ENCODE results near the gene ZWILCH. TPM values are rescaled to one million over a fixed set of nuclear protein-coding genes. Genes with fewer than 3 reads are reported as not detected.

ZWILCH gene
- total and polyA plus RNA-seq, 5 donors from 2014 or later = 10.3 to 15.7 (median 11.6) TPM

DNA sequence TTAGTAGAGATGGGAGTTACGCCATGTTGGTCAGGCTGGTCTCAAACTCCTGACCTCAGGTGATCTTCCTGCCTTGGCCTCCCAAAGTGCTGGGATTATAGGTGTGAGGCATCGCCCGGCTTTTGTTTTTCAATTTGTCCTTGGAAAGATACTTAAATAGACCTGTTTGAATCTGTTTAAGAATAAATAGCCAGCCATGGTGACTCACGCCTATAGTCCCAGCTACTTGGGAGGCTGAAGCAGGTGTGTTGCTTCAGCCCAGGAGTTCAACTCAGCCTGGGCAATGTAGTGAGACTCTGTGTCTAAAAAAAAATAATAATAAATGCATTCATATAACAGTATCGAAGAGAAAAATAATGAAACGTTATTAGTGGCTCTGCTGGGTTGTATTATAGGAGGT is 24.9 kb upstream of the ZWILCH start:
- no peak for DNase-seq
- Histone ChIP-seq H3K4me3 (ENCODE audit: low read depth, low read length) (no peak overlapping the region), H3K4me1 (ENCODE audit: control insufficient read depth, insufficient read depth, low read length, poor library complexity, severe bottlenecking) (no peaks in the 10 kb centered on the region), H3K9me3 (ENCODE audit: control insufficient read depth in 2 of 2, low read length in 2 of 2) (no peaks in the 10 kb centered on the region), H3K27ac (ENCODE audit: insufficient read depth, low read length, poor library complexity, severe bottlenecking) (no peak overlapping the region), H3K27me3 (ENCODE audit: control insufficient read depth, insufficient read depth, low read length) (no peaks in the 10 kb centered on the region), H3K36me3 (ENCODE audit: control insufficient read depth, insufficient read depth, low read length) (peaks cover 31% of the 10 kb centered on the region)
- H3K27ac Mint-ChIP-seq = peak overlapping the region; percentile 12 to 63 (median 25)
- H3K36me3 Mint-ChIP-seq = peaks cover 42% of the 10 kb centered on the region
- no peaks in the 10 kb centered on the region for H3K27me3 Mint-ChIP-seq
- no peak for ATAC-seq (ENCODE audit: low read depth in 2 of 2)
- no peaks in the 10 kb centered on the region for H3K9me3 Mint-ChIP-seq
- H3K4me3 Mint-ChIP-seq = no peak overlapping the region
- H3K4me1 Mint-ChIP-seq = peaks cover 4 to 24% (median 14%) of the 10 kb centered on the region in 4 donors

GRCh38 chr15:66481107-66481856 is 23.8 kb upstream of the ZWILCH start:
- H3K9me3 Mint-ChIP-seq = no peaks in the 10 kb centered on the region
- no peaks in the 10 kb centered on the region for H3K27me3 ChIP-seq (ENCODE audit: control insufficient read depth, insufficient read depth, low read length)
- H3K27ac Mint-ChIP-seq = peak overlapping the region in 2 of 3 donors; percentile 33 to 62
- peaks cover 2 to 17% (median 10%) of the 10 kb centered on the region in 4 donors for H3K4me1 Mint-ChIP-seq
- no peaks in the 10 kb centered on the region for H3K9me3 ChIP-seq (ENCODE audit: control insufficient read depth in 2 of 2, low read length in 2 of 2)
- peaks cover 37% of the 10 kb centered on the region for H3K36me3 ChIP-seq (ENCODE audit: control insufficient read depth, insufficient read depth, low read length)
- no peak overlapping the region for H3K27ac ChIP-seq (ENCODE audit: insufficient read depth, low read length, poor library complexity, severe bottlenecking)
- H3K4me3 Mint-ChIP-seq = no peak overlapping the region
- ATAC-seq (ENCODE audit: low read depth in 2 of 2) (no peak), DNase-seq (no peak)
- H3K36me3 Mint-ChIP-seq = peaks cover 38% of the 10 kb centered on the region
- no peaks in the 10 kb centered on the region for H3K27me3 Mint-ChIP-seq
- no peaks in the 10 kb centered on the region for H3K4me1 ChIP-seq (ENCODE audit: control insufficient read depth, insufficient read depth, low read length, poor library complexity, severe bottlenecking)
- no peak overlapping the region for H3K4me3 ChIP-seq (ENCODE audit: low read depth, low read length)

GRCh38 chr15:66482539-66482938 is 22.6 kb upstream of the ZWILCH start:
- H3K27me3 Mint-ChIP-seq = no peaks in the 10 kb centered on the region

GRCh38 chr15:66483131-66483566 is 22.0 kb upstream of the ZWILCH start:
- H3K36me3 Mint-ChIP-seq = peaks cover 45% of the 10 kb centered on the region

More at GRCh38 chr15:66482539-66482938, 22.6 kb upstream of the ZWILCH start:
- ATAC-seq (ENCODE audit: low read depth in 2 of 2) (no peak), DNase-seq (no peak)
- Mint-ChIP-seq H3K4me3 (no peak overlapping the region), H3K27ac (peak overlapping the region in 2 of 3 donors; percentile 33 to 79), H3K36me3 (peaks cover 39% of the 10 kb centered on the region), H3K9me3 (no peaks in the 10 kb centered on the region), H3K4me1 (peaks cover 0 to 14% (median 6%) of the 10 kb centered on the region in 4 donors)
- H3K36me3 ChIP-seq (ENCODE audit: control insufficient read depth, insufficient read depth, low read length) = peaks cover 48% of the 10 kb centered on the region
- no peak overlapping the region for H3K27ac ChIP-seq (ENCODE audit: insufficient read depth, low read length, poor library complexity, severe bottlenecking)
- no peak overlapping the region for H3K4me3 ChIP-seq (ENCODE audit: low read depth, low read length)
- no peaks in the 10 kb centered on the region for H3K9me3 ChIP-seq (ENCODE audit: control insufficient read depth in 2 of 2, low read length in 2 of 2)
- no peaks in the 10 kb centered on the region for H3K4me1 ChIP-seq (ENCODE audit: control insufficient read depth, insufficient read depth, low read length, poor library complexity, severe bottlenecking)
- H3K27me3 ChIP-seq (ENCODE audit: control insufficient read depth, insufficient read depth, low read length) = no peaks in the 10 kb centered on the region

DNA sequence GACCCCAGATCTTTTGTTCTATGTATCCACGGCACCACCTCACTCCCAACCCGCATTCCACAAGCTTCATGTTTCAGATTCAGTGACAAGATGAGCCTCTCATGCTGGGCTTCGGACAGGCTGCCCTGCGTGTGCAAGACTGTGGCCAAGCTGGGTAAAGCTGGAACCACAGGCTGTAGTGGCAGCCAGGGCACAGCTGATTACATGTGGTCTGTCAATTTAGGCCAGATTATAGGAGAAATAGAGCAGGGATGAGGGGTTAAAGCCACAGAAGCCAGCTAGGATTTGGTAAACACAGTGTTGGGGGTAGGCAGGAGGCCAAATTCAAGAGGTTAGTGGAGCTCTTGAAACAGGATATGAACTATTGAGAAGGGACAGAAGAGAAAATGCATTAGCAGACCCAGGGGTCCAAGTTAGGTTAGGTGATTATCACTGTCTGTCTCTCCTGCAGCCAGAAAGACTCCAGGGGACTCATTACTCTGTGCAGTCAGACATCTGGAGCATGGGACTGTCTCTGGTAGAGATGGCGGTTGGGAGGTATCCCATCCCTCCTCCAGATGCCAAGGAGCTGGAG is 20.5 kb upstream of the ZWILCH start:
- ATAC-seq (ENCODE audit: low read depth in 2 of 2) (no peak), DNase-seq (no peak)
- Histone ChIP-seq H3K27me3 (ENCODE audit: control insufficient read depth, insufficient read depth, low read length) (no peaks in the 10 kb centered on the region), H3K4me3 (ENCODE audit: low read depth, low read length) (no peak overlapping the region), H3K36me3 (ENCODE audit: control insufficient read depth, insufficient read depth, low read length) (peaks cover 68% of the 10 kb centered on the region), H3K9me3 (ENCODE audit: control insufficient read depth in 2 of 2, low read length in 2 of 2) (no peaks in the 10 kb centered on the region), H3K27ac (ENCODE audit: insufficient read depth, low read length, poor library complexity, severe bottlenecking) (no peak overlapping the region), H3K4me1 (ENCODE audit: control insufficient read depth, insufficient read depth, low read length, poor library complexity, severe bottlenecking) (no peaks in the 10 kb centered on the region)
- Mint-ChIP-seq H3K27ac (peak overlapping the region in 2 of 3 donors; percentile 42 to 74), H3K9me3 (no peaks in the 10 kb centered on the region), H3K4me1 (peaks cover 0 to 8% (median 6%) of the 10 kb centered on the region in 4 donors), H3K27me3 (no peaks in the 10 kb centered on the region), H3K4me3 (no peak overlapping the region), H3K36me3 (peaks cover 43% of the 10 kb centered on the region)

More at GRCh38 chr15:66483131-66483566, 22.0 kb upstream of the ZWILCH start:
- Mint-ChIP-seq H3K27me3 (no peaks in the 10 kb centered on the region), H3K4me3 (no peak overlapping the region), H3K4me1 (peaks cover 0 to 14% (median 6%) of the 10 kb centered on the region in 4 donors), H3K27ac (peak overlapping the region in 1 of 3 donors; percentile 79), H3K9me3 (no peaks in the 10 kb centered on the region)
- H3K36me3 ChIP-seq (ENCODE audit: control insufficient read depth, insufficient read depth, low read length) = peaks cover 54% of the 10 kb centered on the region
- DNase-seq (no peak), ATAC-seq (ENCODE audit: low read depth in 2 of 2) (no peak)
- no peak overlapping the region for H3K27ac ChIP-seq (ENCODE audit: insufficient read depth, low read length, poor library complexity, severe bottlenecking)
- no peaks in the 10 kb centered on the region for H3K27me3 ChIP-seq (ENCODE audit: control insufficient read depth, insufficient read depth, low read length)
- H3K9me3 ChIP-seq (ENCODE audit: control insufficient read depth in 2 of 2, low read length in 2 of 2) = no peaks in the 10 kb centered on the region
- H3K4me3 ChIP-seq (ENCODE audit: low read depth, low read length) = no peak overlapping the region
- no peaks in the 10 kb centered on the region for H3K4me1 ChIP-seq (ENCODE audit: control insufficient read depth, insufficient read depth, low read length, poor library complexity, severe bottlenecking)

- peaks cover 43% of the 10 kb centered on the region for H3K36me3 Mint-ChIP-seq
- Histone ChIP-seq H3K27me3 (ENCODE audit: control insufficient read depth, insufficient read depth, low read length) (no peaks in the 10 kb centered on the region), H3K36me3 (ENCODE audit: control insufficient read depth, insufficient read depth, low read length) (peaks cover 77% of the 10 kb centered on the region), H3K4me3 (ENCODE audit: low read depth, low read length) (no peak overlapping the region), H3K27ac (ENCODE audit: insufficient read depth, low read length, poor library complexity, severe bottlenecking) (no peak overlapping the region), H3K9me3 (ENCODE audit: control insufficient read depth in 2 of 2, low read length in 2 of 2) (no peaks in the 10 kb centered on the region), H3K4me1 (ENCODE audit: control insufficient read depth, insufficient read depth, low read length, poor library complexity, severe bottlenecking) (no peaks in the 10 kb centered on the region)
- H3K27me3 Mint-ChIP-seq = no peaks in the 10 kb centered on the region
- H3K27ac Mint-ChIP-seq = peak overlapping the region in 1 of 3 donors; percentile 26
- no peak overlapping the region for H3K4me3 Mint-ChIP-seq
- ATAC-seq (ENCODE audit: low read depth in 2 of 2) (no peak), DNase-seq (no peak)
- H3K9me3 Mint-ChIP-seq = no peaks in the 10 kb centered on the region
- H3K4me1 Mint-ChIP-seq = peaks cover 0 to 11% (median 6%) of the 10 kb centered on the region in 4 donors
Observed at GRCh38 chr15:66486887-66487286, 18.2 kb upstream of the ZWILCH start.

DNA sequence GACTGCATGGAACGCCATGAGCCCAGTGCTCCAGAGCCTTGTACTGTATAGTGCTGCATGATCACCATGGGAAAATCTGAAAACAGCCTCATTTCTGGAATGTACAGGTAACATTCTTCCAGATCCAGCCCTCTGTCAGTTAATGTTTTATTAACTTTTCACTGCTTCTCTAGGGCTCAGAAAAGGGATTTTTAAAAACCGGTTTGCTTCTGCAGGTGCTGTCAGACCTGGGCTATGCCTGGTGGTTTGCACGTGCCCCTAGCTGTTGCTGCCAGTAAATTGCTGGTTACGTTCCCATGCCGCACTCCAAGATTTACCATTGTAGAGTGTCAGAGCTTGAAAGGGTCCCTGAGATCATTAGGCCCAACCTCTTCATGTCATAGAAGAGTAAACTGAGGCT is 16.6 kb upstream of the ZWILCH start:
- Mint-ChIP-seq H3K27me3 (no peaks in the 10 kb centered on the region), H3K9me3 (no peaks in the 10 kb centered on the region), H3K4me3 (no peak overlapping the region), H3K36me3 (peaks cover 37% of the 10 kb centered on the region), H3K4me1 (peaks cover 0 to 11% (median 4%) of the 10 kb centered on the region in 4 donors), H3K27ac (peak overlapping the region in 2 of 3 donors; percentile 38 to 58)
- Histone ChIP-seq H3K27me3 (ENCODE audit: control insufficient read depth, insufficient read depth, low read length) (no peaks in the 10 kb centered on the region), H3K4me3 (ENCODE audit: low read depth, low read length) (no peak overlapping the region), H3K27ac (ENCODE audit: insufficient read depth, low read length, poor library complexity, severe bottlenecking) (no peak overlapping the region), H3K36me3 (ENCODE audit: control insufficient read depth, insufficient read depth, low read length) (peaks cover 83% of the 10 kb centered on the region), H3K9me3 (ENCODE audit: control insufficient read depth in 2 of 2, low read length in 2 of 2) (no peaks in the 10 kb centered on the region), H3K4me1 (ENCODE audit: control insufficient read depth, insufficient read depth, low read length, poor library complexity, severe bottlenecking) (no peaks in the 10 kb centered on the region)
- DNase-seq = no peak
- no peak for ATAC-seq (ENCODE audit: low read depth in 2 of 2)
